ENCODE data around the gene CACNA1G. TPM values are rescaled to one million over a fixed set of nuclear protein-coding genes. Genes with fewer than 3 reads are reported as not detected.

CACNA1G gene
- total RNA-seq, 2 experiments from 2014 or later, result not detected

- Mint-ChIP-seq H3K27me3 (peaks cover 70% of the 10 kb centered on the region), H3K27ac (no peak overlapping the region), H3K9me3 (no peaks in the 10 kb centered on the region), H3K4me1 (peaks cover 4% of the 10 kb centered on the region), H3K36me3 (ENCODE audit: low read depth) (no peaks in the 10 kb centered on the region), H3K4me3 (no peak overlapping the region)
- no peak for DNase-seq
- CTCF ChIA-PET, result interaction anchor here (1.0 to 2.9 kb wide), 4 partner anchors 9 to 153 kb away, joined by 3 to 9 read pairs (median 4); no protein-coding TSS in a partner anchor
- POLR2A ChIA-PET, result no interaction called here
These were observed 71.5 kb downstream of the CACNA1G start for GRCh38 chr17:50631908-50632571.

DNA sequence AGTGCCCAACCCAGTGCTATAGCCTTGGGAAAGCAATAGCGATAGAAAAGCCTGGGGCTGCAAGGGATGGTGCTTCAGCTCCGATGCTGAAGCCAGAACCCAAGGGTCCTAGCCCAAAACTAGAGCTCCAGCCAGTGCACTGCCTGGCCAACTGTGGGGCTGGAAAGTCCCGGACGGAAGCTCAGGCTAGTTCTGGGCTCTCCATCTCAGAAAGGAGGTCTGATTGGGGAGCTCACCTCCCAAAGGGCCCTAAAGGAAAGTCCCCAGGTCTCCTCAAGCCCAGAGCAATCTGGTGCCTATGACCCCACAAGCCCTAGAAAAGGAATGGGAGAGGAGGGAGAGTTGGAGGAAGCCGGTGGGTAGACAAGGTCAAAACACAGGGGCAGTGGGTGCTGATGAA lies 72.1 kb downstream of the CACNA1G start:
- Mint-ChIP-seq H3K9me3 (no peaks in the 10 kb centered on the region), H3K36me3 (ENCODE audit: low read depth) (no peaks in the 10 kb centered on the region), H3K4me3 (no peak overlapping the region), H3K27me3 (peaks cover 71% of the 10 kb centered on the region), H3K4me1 (peaks cover 4% of the 10 kb centered on the region), H3K27ac (no peak overlapping the region)
- ChIA-PET CTCF (interaction anchor here (1.0 to 2.9 kb wide), 4 partner anchors 9 to 153 kb away, joined by 3 to 9 read pairs (median 4); no protein-coding TSS in a partner anchor), POLR2A (no interaction called here)
- DNase-seq, result no peak

GRCh38 chr17:50633683-50634082 lies 73.2 kb downstream of the CACNA1G start:
- Mint-ChIP-seq H3K27ac (no peak overlapping the region), H3K36me3 (ENCODE audit: low read depth) (no peaks in the 10 kb centered on the region), H3K4me3 (no peak overlapping the region), H3K27me3 (peaks cover 72% of the 10 kb centered on the region), H3K9me3 (no peaks in the 10 kb centered on the region), H3K4me1 (no peaks in the 10 kb centered on the region)
- CTCF ChIA-PET, result interaction anchor here (1.5 kb wide), 1 partner anchor 10 kb away, joined by 4 read pairs; no protein-coding TSS in a partner anchor
- DNase-seq, result no peak
- POLR2A ChIA-PET, result no interaction called here

DNA sequence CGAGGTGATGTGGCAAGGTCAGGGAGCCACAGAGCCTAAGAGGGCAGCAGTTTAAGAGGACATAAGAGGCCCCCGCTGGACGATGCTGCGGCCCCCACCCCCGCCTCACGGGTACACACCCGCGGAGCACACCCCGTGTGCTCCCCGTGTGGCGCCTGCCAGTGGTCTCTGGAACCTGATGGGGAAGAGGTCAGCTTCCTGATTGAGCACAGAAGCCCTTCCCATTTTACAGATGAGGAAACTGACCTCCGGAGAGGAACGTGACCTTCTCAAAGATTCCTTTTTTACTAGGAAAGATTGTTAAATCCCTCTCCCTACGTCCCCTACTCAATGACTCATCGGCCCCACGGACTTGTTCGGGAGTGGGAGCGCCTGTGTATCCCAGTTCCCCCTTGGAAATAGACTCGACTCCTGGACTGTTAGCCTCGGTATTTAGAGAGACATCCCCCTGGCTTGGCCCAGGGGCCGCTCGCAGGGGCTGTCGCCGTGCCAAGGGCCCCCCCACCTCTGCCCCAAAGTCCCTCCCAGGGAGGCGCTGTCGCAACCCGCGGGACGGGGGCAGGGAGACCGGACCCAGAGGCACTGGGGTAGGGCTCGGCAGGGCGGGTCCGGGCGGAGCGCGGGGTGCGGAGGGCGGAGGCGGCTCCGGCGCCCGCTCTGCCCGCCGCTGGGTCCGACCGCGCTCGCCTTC lies 73.9 kb downstream of the CACNA1G start, which contains the start of gene ABCC3:
ABCC3 (plus strand) TSS at position 658 of the 691 bp plus-strand sequence. CDS start 56 bp downstream, outside the sequence.
- Mint-ChIP-seq H3K27me3 (peaks cover 65% of the 10 kb centered on the region), H3K4me3 (no peak within 1 kb of the TSS), H3K27ac (no peak within 1 kb of the TSS), H3K36me3 (ENCODE audit: low read depth) (no peaks in the 10 kb centered on the region), H3K9me3 (no peaks in the 10 kb centered on the region), H3K4me1 (peaks cover 1% of the 10 kb centered on the region)
- ChIA-PET CTCF (no interaction called here), POLR2A (no interaction called here)
- no peak for DNase-seq

DNA sequence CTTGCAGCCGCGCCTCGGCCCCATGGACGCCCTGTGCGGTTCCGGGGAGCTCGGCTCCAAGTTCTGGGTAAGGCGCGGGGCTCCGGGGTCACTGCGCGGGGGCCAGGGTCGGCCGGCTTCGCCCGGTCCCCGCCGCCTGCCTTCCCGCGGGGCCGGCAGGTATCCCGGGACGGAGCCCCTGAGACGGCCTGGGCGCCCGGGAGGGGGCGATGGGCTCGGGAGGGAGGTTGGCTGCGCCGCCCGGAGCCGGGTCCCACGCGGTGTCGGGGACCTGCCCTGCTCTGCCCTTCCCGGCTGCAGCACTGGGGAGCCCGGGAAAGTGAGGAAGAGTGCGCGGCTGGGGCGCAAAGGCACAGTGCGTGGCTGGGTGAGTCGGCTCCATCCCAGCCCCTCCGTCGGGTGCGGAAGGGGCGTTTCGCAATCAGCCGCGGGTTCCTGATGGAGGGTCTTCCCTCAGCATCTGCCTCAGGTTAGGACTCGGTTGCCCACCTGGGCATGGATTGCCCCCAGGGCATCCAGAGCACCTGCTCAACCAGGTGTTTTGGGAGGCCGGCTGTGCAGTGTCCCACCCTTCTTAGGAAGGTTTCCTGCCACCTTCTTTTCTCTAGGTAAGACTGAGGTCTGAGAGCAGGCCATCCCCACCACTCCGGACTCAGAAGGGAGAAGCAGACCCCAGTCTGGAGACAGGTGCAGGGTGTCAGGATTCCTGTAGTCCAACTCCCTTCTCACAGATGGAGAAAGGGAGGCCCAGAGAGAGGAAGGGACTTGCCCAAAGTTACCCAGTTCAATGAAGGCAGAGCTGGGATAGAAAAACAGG lies 74.6 kb downstream of the CACNA1G start:
- no peaks in the 10 kb centered on the region for H3K36me3 Mint-ChIP-seq (ENCODE audit: low read depth)
- DNase-seq, result no peak
- H3K4me1 Mint-ChIP-seq, result peaks cover 1% of the 10 kb centered on the region
- POLR2A ChIA-PET, result no interaction called here
- no peak overlapping the region for H3K27ac Mint-ChIP-seq
- no peaks in the 10 kb centered on the region for H3K9me3 Mint-ChIP-seq
- no peak overlapping the region for H3K4me3 Mint-ChIP-seq
- peaks cover 60% of the 10 kb centered on the region for H3K27me3 Mint-ChIP-seq
- CTCF ChIA-PET, result interaction anchor here (0.7 to 1.9 kb wide), 6 partner anchors 12 to 164 kb away, joined by 3 to 6 read pairs (median 4); no protein-coding TSS in a partner anchor

DNA sequence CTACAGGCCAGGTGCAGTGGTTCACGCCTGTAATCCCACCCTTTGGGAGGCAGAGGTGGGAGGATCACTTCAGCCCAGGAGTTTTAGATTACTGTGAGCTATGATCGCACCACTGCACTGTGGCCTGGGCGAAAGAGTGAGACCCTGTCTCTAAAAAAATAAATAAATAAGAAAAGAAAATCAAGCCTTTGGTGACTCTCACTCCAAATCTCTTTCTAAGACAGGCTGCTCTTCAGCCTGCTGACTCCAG lies 75.1 kb downstream of the CACNA1G start:
- no peak overlapping the region for H3K4me3 Mint-ChIP-seq
- DNase-seq, result no peak
- H3K4me1 Mint-ChIP-seq, result peaks cover 1% of the 10 kb centered on the region
- H3K36me3 Mint-ChIP-seq (ENCODE audit: low read depth), result no peaks in the 10 kb centered on the region
- POLR2A ChIA-PET, result no interaction called here
- H3K27ac Mint-ChIP-seq, result no peak overlapping the region
- H3K27me3 Mint-ChIP-seq, result peaks cover 56% of the 10 kb centered on the region
- H3K9me3 Mint-ChIP-seq, result no peaks in the 10 kb centered on the region
- CTCF ChIA-PET, result interaction anchor here (0.7 to 1.9 kb wide), 6 partner anchors 11 to 164 kb away, joined by 3 to 6 read pairs (median 4); no protein-coding TSS in a partner anchor

- H3K9me3 Mint-ChIP-seq, result no peaks in the 10 kb centered on the region
- H3K36me3 Mint-ChIP-seq (ENCODE audit: low read depth), result no peaks in the 10 kb centered on the region
- DNase-seq, result no peak
- peaks cover 56% of the 10 kb centered on the region for H3K27me3 Mint-ChIP-seq
- ChIA-PET POLR2A (no interaction called here), CTCF (interaction anchor here (0.6 to 3.4 kb wide), 9 partner anchors 8 to 165 kb away, joined by 3 to 13 read pairs (median 4); no protein-coding TSS in a partner anchor)
- peaks cover 1% of the 10 kb centered on the region for H3K4me1 Mint-ChIP-seq
- no peak overlapping the region for H3K4me3 Mint-ChIP-seq
- H3K27ac Mint-ChIP-seq, result no peak overlapping the region
These were observed 75.7 kb downstream of the CACNA1G start for GRCh38 chr17:50635982-50636803.

DNA sequence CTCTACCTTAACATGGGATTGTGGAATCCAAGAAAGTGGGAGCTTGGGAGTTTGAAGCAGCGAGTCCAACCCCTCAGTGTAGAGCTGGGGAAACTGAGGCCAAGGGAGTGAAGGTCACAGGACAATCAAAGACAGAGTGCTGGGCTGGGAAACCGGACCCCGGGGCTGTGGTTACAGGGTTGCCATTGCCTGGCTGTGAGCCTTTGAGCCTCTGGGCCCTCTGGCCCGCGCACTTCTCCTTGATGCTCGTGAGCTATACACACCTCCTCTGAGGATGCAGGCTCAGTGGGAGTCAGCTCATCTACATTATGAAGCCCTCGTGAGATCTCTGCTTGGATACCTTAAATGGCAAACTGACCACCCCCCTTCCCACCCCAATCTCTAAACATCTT lies 76.3 kb downstream of the CACNA1G start:
- H3K4me1 Mint-ChIP-seq, result peaks cover 1% of the 10 kb centered on the region
- POLR2A ChIA-PET, result no interaction called here
- no peak overlapping the region for H3K27ac Mint-ChIP-seq
- H3K27me3 Mint-ChIP-seq, result peaks cover 55% of the 10 kb centered on the region
- H3K4me3 Mint-ChIP-seq, result no peak overlapping the region
- no peaks in the 10 kb centered on the region for H3K9me3 Mint-ChIP-seq
- no peak for DNase-seq
- no peaks in the 10 kb centered on the region for H3K36me3 Mint-ChIP-seq (ENCODE audit: low read depth)
- CTCF ChIA-PET, result interaction anchor here (1.3 to 3.4 kb wide), 4 partner anchors 9 to 25 kb away, joined by 3 to 13 read pairs (median 8); no protein-coding TSS in a partner anchor

- no peak for DNase-seq
- Mint-ChIP-seq H3K27ac (no peak overlapping the region), H3K9me3 (no peaks in the 10 kb centered on the region), H3K4me1 (peaks cover 1% of the 10 kb centered on the region), H3K36me3 (ENCODE audit: low read depth) (no peaks in the 10 kb centered on the region), H3K4me3 (no peak overlapping the region), H3K27me3 (peaks cover 45% of the 10 kb centered on the region)
- ChIA-PET POLR2A (no interaction called here), CTCF (interaction anchor here (0.6 to 3.4 kb wide), 5 partner anchors 9 to 93 kb away, joined by 3 to 13 read pairs (median 3); no protein-coding TSS in a partner anchor)
These were observed 77.5 kb downstream of the CACNA1G start for GRCh38 chr17:50637829-50638605.

- peaks cover 1% of the 10 kb centered on the region for H3K4me1 Mint-ChIP-seq
- no peak for DNase-seq
- no peaks in the 10 kb centered on the region for H3K36me3 Mint-ChIP-seq (ENCODE audit: low read depth)
- H3K27ac Mint-ChIP-seq, result no peak overlapping the region
- ChIA-PET POLR2A (no interaction called here), CTCF (interaction anchor here (0.7 to 3.4 kb wide), 7 partner anchors 8 to 214 kb away, joined by 3 to 13 read pairs (median 3); no protein-coding TSS in a partner anchor)
- H3K9me3 Mint-ChIP-seq, result no peaks in the 10 kb centered on the region
- peaks cover 39% of the 10 kb centered on the region for H3K27me3 Mint-ChIP-seq
- no peak overlapping the region for H3K4me3 Mint-ChIP-seq
These were observed 78.1 kb downstream of the CACNA1G start for GRCh38 chr17:50638606-50638965.

DNA sequence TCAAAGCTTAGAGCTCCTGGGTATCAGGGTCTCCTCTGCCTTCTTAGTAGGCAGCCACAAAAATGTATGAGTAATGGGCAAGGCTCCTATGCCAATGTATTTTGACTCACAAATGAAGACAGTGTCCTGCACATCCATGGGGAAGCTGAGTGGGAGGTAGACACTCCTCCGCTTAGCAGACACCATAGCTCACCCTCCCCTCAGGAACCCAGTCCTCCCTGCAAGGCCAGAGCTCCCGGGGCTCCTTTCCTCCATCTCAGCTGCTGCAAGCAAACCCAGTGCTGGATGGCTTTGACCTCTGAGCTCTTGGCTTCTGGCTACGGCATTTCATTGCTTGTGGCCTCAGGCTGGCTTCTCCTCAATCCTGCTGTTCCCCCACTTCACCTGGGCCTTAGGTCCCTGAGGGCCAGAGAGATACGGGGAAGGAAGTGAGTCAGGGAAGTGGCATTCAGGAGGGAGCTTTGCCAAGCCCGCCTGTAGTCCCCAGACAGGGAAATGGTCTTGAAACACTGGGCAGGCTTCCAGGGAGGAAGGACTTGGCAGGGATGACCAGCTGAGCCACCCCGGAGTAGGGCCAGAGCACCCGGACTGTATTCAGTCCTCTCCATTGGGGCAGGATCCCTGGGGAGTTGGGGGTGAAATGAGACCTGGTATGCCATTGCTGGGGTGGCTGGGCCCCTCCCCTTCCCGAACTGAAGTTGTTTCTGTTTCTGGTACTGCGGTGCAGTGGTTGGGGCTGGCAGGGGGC lies 78.6 kb downstream of the CACNA1G start:
- Mint-ChIP-seq H3K9me3 (no peaks in the 10 kb centered on the region), H3K27ac (no peak overlapping the region), H3K27me3 (peaks cover 34% of the 10 kb centered on the region), H3K4me1 (peaks cover 1% of the 10 kb centered on the region), H3K4me3 (no peak overlapping the region), H3K36me3 (ENCODE audit: low read depth) (no peaks in the 10 kb centered on the region)
- no peak for DNase-seq
- POLR2A ChIA-PET, result no interaction called here
- CTCF ChIA-PET, result interaction anchor here (0.7 to 3.4 kb wide), 6 partner anchors 8 to 213 kb away, joined by 3 to 13 read pairs (median 3); no protein-coding TSS in a partner anchor
